KMS-11 (cell line): ENCODE measurements around the gene PLCB4.

Source experiments
- H2AFZ ChIP-seq: fragments of 200-600 bp; sonication (generic); 2 replicates; pipeline ENCODE4 v1.6.1; 2016; ENCODE audit warnings: antibody characterized with exemption, mixed run types, low read depth
- H3K27ac ChIP-seq: fragments of 200-600 bp; sonication (generic); 2 replicates; pipeline ENCODE4 v1.6.1; 2016; ENCODE audit warnings: mild to moderate bottlenecking, mixed run types
- H3K27me3 ChIP-seq: fragments of 200-600 bp; sonication (generic); 2 replicates; pipeline ENCODE4 v1.6.1; 2017; ENCODE audit warnings: mild to moderate bottlenecking, low read depth, mixed run types, moderate library complexity; ENCODE audit not compliant: insufficient read depth
- H3K36me3 ChIP-seq: fragments of 200-600 bp; sonication (generic); 2 replicates; pipeline ENCODE4 v1.6.1; 2017; ENCODE audit warnings: mild to moderate bottlenecking, mixed run types; ENCODE audit not compliant: insufficient read depth
- H3K4me1 ChIP-seq: fragments of 200-600 bp; sonication (generic); 2 replicates; pipeline ENCODE4 v1.6.1; 2016; ENCODE audit warnings: mild to moderate bottlenecking, low read depth, mixed run types; ENCODE audit not compliant: poor library complexity, severe bottlenecking
- H3K4me2 ChIP-seq: fragments of 200-600 bp; sonication (generic); 2 replicates; pipeline ENCODE4 v1.7.0; 2016; ENCODE audit warnings: mild to moderate bottlenecking, mixed run types
- H3K4me3 ChIP-seq: fragments of 200-600 bp; sonication (generic); IDR thresholded peaks from 2 replicates; pipeline ENCODE4 v1.6.1; 2017; ENCODE audit warnings: low read depth, low read length, mixed read lengths; ENCODE audit not compliant: insufficient read depth
- H3K79me2 ChIP-seq: fragments of 200-600 bp; sonication (generic); 2 replicates; pipeline ENCODE4 v1.6.1; 2016; ENCODE audit warnings: low read depth, mixed run types; ENCODE audit not compliant: insufficient read depth
- H3K9ac ChIP-seq: fragments of 200-600 bp; sonication (generic); 2 replicates; pipeline ENCODE4 v1.6.1; 2016; ENCODE audit warnings: mild to moderate bottlenecking, mixed run types
- H4K20me1 ChIP-seq: fragments of 200-600 bp; sonication (generic); 2 replicates; pipeline ENCODE4 v1.6.1; 2016; ENCODE audit warnings: mild to moderate bottlenecking, mixed run types; ENCODE audit not compliant: insufficient read depth
- TF ChIP-seq, protein P1 (sequence below): fragments of 200-600 bp; sonication (generic); conservative IDR thresholded peaks from 2 replicates; pipeline ENCODE4 v1.6.1; 2017; ENCODE audit warnings: low read depth, mild to moderate bottlenecking, antibody characterized with exemption, low read length, moderate library complexity, mixed read lengths

The PLCB4 gene

DNA sequence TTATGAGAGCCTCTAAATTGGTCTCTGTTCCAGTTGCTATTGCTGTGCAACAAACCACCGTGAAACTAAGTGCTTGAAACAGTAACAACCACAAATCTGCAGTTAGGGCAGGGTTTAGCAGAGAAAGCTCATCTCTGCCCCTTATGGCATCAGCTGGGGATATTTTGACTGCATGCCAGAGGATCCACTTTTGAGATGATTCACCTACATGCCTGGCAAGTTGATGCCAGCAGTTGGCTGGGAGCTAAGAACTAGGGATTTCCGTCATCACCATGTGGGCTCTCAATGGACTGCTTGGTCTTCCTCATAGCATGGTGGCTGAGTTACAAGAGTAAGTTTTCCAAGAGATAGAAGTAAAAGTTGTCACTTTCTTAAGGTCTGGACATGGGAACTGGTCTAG, 35.1 kb downstream of the PLCB4 start:
- Histone ChIP-seq H3K4me2 (no peak overlapping the region), H3K27ac (no peak overlapping the region), H2AFZ (no peak overlapping the region), H3K4me1 (no peaks in the 10 kb centered on the region), H3K27me3 (no peaks in the 10 kb centered on the region), H4K20me1 (no peaks in the 10 kb centered on the region), H3K9ac (no peak overlapping the region), H3K79me2 (no peaks in the 10 kb centered on the region), H3K4me3 (no peak overlapping the region), H3K36me3 (no peaks in the 10 kb centered on the region)
- TF ChIP-seq, protein P1, sequence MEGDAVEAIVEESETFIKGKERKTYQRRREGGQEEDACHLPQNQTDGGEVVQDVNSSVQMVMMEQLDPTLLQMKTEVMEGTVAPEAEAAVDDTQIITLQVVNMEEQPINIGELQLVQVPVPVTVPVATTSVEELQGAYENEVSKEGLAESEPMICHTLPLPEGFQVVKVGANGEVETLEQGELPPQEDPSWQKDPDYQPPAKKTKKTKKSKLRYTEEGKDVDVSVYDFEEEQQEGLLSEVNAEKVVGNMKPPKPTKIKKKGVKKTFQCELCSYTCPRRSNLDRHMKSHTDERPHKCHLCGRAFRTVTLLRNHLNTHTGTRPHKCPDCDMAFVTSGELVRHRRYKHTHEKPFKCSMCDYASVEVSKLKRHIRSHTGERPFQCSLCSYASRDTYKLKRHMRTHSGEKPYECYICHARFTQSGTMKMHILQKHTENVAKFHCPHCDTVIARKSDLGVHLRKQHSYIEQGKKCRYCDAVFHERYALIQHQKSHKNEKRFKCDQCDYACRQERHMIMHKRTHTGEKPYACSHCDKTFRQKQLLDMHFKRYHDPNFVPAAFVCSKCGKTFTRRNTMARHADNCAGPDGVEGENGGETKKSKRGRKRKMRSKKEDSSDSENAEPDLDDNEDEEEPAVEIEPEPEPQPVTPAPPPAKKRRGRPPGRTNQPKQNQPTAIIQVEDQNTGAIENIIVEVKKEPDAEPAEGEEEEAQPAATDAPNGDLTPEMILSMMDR: no peak

DNA sequence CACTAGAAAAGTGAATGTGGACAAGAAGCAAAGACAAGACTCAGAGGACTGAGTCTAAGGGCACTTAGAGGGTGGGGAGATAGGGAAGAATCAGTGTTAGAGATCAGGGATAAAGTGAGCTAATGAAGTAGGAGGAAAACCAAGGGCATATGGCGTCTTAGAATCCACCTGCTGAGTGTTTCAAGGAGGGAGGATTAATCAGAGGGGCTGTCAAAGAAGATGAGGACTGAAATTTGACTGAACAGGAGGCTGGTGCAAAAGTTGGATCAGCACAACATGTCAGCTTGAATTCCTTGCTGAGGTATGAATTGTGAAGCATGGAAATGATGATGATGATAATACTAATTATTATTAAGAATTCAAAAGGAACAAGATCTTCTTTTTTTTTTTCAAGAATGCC, 39.4 kb downstream of the PLCB4 start:
- no peak overlapping the region for H3K4me2 ChIP-seq
- no peak overlapping the region for H2AFZ ChIP-seq
- H3K79me2 ChIP-seq: no peaks in the 10 kb centered on the region
- H3K9ac ChIP-seq: no peak overlapping the region
- no peaks in the 10 kb centered on the region for H3K4me1 ChIP-seq
- no peak overlapping the region for H3K27ac ChIP-seq
- no peaks in the 10 kb centered on the region for H4K20me1 ChIP-seq
- no peaks in the 10 kb centered on the region for H3K36me3 ChIP-seq
- no peak overlapping the region for H3K4me3 ChIP-seq
- TF ChIP-seq, protein P1: no peak
- no peaks in the 10 kb centered on the region for H3K27me3 ChIP-seq

DNA sequence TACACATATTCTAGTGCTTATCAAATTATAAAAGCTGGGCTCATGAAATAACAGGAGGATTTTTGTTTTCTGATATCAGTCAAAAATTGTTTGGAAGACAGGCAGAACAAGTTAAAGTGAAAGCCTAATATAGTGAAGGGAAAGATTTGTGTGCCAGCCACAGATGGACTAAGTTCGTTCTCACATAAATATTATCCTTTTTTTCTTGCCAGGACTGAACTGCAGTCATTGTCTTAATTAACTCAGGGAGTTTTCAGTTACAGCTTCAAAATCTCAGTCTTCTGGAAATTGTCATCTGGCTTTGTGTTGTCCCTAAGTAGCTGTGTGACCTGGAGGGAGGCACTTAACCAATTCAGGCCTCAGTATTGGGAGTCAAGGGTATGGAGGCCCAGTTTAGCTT, 40.7 kb downstream of the PLCB4 start:
- Histone ChIP-seq H3K4me3 (no peak overlapping the region), H2AFZ (no peak overlapping the region), H3K4me2 (no peak overlapping the region), H3K27ac (no peak overlapping the region), H3K9ac (no peak overlapping the region), H3K27me3 (no peaks in the 10 kb centered on the region), H3K4me1 (no peaks in the 10 kb centered on the region), H4K20me1 (no peaks in the 10 kb centered on the region), H3K36me3 (no peaks in the 10 kb centered on the region), H3K79me2 (no peaks in the 10 kb centered on the region)
- TF ChIP-seq, protein P1: no peak

DNA sequence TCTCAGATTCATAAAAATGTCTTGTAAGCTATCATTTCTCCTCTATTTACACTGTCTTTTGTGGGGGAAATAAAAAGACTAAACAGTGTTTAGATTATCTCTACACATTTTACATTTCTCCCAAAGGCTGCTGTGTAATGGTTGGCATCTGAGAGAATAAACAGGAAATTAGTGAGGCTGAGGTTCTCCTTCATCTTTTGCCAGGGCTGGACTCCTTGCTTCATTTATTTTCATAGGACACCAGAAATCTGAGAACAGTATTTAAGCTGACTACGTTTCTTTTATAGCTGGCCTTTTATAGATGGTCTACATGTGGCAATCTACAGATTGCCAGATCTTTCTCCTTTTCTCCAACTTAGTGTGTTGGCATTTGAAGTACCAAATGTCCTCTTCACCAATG, 41.5 kb downstream of the PLCB4 start:
- Histone ChIP-seq H3K4me2 (no peak overlapping the region), H3K9ac (no peak overlapping the region), H3K4me3 (no peak overlapping the region), H3K27me3 (no peaks in the 10 kb centered on the region), H3K79me2 (no peaks in the 10 kb centered on the region), H4K20me1 (no peaks in the 10 kb centered on the region), H3K4me1 (no peaks in the 10 kb centered on the region), H3K36me3 (no peaks in the 10 kb centered on the region), H2AFZ (no peak overlapping the region), H3K27ac (no peak overlapping the region)
- TF ChIP-seq, protein P1: no peak
